NB4 (cell line): Measurements from ENCODE around the gene CABP7.

Source experiments
- DNase-seq: peaks from one replicate; pipeline ENCODE4 v3.0.0; 2010; ENCODE audit warnings: low read depth
- H3K4me3 ChIP-seq: one replicate; pipeline ENCODE4 v1.5.1; 2011; ENCODE audit warnings: mild to moderate bottlenecking, low read depth, low read length, moderate library complexity
- CTCF ChIP-seq: IDR thresholded peaks from one replicate; pipeline ENCODE4 v1.5.1; 2012; ENCODE audit warnings: low read depth, low read length
- MAX ChIP-seq: IDR thresholded peaks from 2 replicates; pipeline ENCODE4 v1.6.1; 2011; ENCODE audit warnings: low read depth, low read length
- MYC ChIP-seq: IDR thresholded peaks from 2 replicates; pipeline ENCODE4 v1.6.1; 2011; ENCODE audit warnings: low read depth, low read length
- POLR2A ChIP-seq: IDR thresholded peaks from 2 replicates; pipeline ENCODE4 v1.6.1; 2011; ENCODE audit warnings: mild to moderate bottlenecking; ENCODE audit not compliant: insufficient read length; ENCODE audit errors: extremely low read depth

The CABP7 gene

GRCh38 chr22:29756341-29756740 is 36.5 kb downstream of the CABP7 start:
- no peak overlapping the region for H3K4me3 ChIP-seq
- DNase-seq, result no peak
- no peak for TF ChIP-seq POLR2A
- TF ChIP-seq MYC, result no peak
- no peak for TF ChIP-seq CTCF
- TF ChIP-seq MAX, result no peak

GRCh38 chr22:29757096-29757495 is 37.3 kb downstream of the CABP7 start:
- no peak overlapping the region for H3K4me3 ChIP-seq
- DNase-seq, result no peak
- TF ChIP-seq MAX, result no peak
- TF ChIP-seq POLR2A, result no peak
- TF ChIP-seq MYC, result no peak
- TF ChIP-seq CTCF, result no peak

GRCh38 chr22:29758068-29758622 is 38.3 kb downstream of the CABP7 start:
- H3K4me3 ChIP-seq, result no peak overlapping the region
- no peak for DNase-seq
- no peak for TF ChIP-seq POLR2A
- no peak for TF ChIP-seq CTCF
- TF ChIP-seq MAX, result no peak
- TF ChIP-seq MYC, result no peak

GRCh38 chr22:29758959-29759358 is 39.2 kb downstream of the CABP7 start:
- DNase-seq, result peak; percentile 26
- TF ChIP-seq POLR2A (no peak), MYC (no peak), CTCF (no peak), MAX (no peak)
- no peak overlapping the region for H3K4me3 ChIP-seq

- TF ChIP-seq CTCF (no peak), MAX (no peak), MYC (no peak), POLR2A (no peak)
- DNase-seq, result no peak
These were observed 42.5 kb downstream of the CABP7 start for GRCh38 chr22:29762263-29762662.

More at GRCh38 chr22:29762263-29762662, 42.5 kb downstream of the CABP7 start:
- H3K4me3 ChIP-seq, result no peak overlapping the region
